IPS DF 4.7 (cell line): ENCODE measurements around the gene NKAPD1.
"Not testable (repeated sequence)": the region's sequence is repeated elsewhere in the genome, so short reads cannot be mapped to it uniquely, and the experiment has no call there.

Source experiments
- DNase-seq: peaks from one replicate; pipeline ENCODE4 v3.0.0-alpha.2; 2013; ENCODE audit warnings: low spot score; ENCODE audit errors: extremely low read depth

NKAPD1 gene

DNA sequence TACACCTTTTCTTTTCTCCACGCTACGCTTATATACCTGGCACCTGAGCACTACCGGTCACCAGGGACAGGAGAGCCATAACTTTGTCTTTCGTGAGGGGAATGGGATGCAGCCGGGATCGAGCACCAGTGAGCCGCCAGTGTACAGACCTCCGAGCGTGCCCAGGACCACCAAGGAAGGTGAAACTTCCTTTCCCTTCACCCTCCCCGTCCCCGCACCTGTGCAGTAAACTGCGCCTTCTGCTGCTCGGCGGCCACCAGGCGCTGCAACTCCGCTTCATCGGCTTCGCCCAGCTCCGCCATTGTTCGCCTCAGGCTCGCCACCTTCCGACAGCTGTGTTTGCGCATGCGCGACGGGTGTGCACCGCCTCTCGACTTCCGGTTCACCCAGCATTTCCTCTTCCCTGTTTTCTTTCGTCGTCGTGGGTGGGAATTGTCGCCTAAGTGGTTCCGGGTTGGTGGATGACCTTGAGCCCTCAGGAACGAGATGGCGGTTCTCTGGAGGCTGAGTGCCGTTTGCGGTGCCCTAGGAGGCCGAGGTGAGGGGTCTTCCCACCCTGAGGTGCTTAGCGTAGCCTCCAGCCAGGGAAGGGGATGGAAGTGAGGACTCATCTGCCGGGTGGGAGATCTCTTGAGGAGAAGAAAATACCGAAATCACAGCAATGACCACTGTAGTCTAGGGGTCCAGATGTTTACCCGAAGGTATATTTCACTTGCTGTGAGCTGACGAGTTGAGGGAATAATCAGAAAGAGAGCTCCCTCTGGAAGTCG lies 12.5 kb downstream of the NKAPD1 start, which contains the start of the genes SDHD and TIMM8B:
Gene SDHD, plus strand, starts transcription at position 452 of the 770 bp plus-strand sequence. Its CDS starts 35 bp downstream, at position 487.
Gene TIMM8B, minus strand, starts transcription at position 335 of the 770 bp plus-strand sequence. Its CDS starts 33 bp downstream, at position 302.
- DNase-seq: peak; percentile 91

DNA sequence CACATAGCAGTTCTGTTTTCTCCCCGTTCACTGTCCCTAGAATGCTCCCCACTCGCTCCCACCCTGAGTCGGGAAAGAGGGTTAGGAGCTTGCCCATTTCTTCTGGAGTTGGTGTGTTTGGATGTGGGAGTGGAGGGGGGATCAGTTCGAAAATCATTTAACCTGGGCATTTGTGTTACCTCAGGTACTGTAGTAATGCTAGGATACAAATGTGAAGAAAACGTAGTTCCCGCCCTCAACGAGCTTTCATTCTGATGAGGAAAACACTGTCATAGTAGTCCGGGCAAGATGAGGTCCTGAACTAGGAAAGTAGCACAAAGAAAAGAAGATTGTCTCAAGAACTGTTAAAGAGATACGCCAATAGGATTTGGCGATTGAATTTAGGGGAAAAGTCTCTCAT lies 13.1 kb downstream of the NKAPD1 start:
- no peak for DNase-seq

DNA sequence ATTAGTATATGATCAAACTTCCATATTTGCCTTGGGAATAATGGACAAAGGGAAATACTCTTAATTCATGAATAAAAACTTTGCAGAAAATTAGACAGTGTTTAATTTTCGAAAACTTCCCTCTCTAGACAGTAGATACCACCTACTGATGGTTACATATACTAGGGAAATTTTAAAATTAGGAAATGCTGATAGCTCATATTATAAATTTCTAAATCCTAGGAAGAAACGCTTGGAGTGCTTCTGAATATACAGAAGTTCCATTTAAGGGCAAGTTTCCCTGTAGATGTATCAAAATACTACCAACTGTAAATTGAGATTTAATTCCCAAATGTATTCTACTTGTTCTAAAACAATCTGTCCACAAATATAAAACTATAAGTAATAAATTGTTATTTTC lies 21.2 kb downstream of the NKAPD1 start:
- DNase-seq: not testable (repeated sequence)

- DNase-seq: no peak
These were observed 22.1 kb downstream of the NKAPD1 start for GRCh38 chr11:112096194-112096593.

DNA sequence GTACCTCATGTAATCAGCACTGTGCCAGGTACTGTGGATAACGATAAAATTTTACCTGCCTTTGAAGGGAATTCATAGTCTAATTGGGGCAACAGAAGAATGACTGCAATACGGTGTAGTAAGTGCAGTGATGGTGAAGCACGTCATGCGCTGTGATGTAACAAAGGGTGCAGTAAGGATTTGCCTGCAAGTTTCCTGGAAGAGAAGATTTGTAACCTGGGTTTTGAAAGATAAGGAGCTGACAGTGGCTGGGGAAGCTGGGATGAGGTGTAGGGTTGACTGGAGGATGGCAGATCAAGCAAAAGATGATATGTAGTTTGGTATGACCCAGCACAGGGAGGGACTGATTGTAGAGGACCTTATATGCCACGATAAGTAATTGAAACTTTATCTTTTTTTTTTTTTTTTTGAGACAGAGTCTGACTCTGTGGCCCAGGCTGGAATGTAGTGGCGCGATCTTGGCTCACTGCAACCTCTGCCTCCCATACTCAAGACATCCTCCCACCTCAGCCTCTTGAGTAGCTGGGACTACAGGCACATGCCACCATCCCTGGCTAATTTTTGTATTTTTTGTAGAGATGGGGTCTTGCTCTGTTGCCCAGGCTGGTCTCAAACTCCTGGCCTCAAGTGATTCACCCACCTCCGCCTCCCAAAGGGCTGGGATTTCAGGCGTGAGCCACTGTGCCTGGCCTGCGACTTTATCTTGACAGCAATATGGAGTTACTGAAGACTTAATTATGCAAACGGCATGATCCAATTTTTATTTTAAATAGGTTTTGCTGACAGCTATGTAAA lies 23.8 kb downstream of the NKAPD1 start:
- no peak for DNase-seq

DNA sequence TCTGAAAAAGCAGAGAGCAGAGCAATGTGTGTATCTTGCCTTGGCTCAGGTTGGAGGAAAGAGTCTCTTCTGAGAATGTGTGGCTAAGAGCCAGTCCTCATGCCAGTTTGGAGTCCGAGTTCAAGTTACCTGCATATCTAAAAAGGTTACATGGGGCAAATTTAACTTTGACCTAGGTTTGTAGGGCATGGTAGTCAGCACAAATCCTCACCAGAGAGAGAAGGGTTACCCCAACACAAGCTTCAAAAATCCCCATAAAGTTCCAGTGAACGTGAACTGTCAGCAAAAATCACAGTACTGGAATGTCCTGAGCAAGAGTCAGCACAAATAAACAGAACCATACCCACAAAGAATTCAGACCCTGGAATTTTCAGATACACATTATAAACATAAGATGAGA lies 26.4 kb downstream of the NKAPD1 start:
- no peak for DNase-seq

- DNase-seq: no peak
These were observed 29.3 kb downstream of the NKAPD1 start for GRCh38 chr11:112103446-112103845.

DNA sequence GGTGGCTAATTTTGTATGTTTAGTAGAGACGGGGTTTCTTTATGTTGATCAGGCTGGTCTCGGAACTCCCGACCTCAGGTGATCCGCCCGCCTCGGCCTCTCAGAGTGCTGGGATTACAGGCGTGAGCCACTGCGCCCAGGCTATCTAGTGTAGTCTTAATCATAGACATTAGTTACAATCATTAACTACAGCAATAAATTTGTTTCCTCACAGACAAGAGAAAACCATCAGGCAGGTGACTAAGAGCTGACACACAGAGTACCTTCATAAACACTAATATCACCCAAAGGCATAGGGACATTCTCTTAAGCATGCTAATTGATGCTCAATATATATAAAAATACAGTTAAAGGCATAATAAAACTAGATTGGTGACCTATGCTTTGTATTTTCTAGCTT lies 32.0 kb downstream of the NKAPD1 start:
- no peak for DNase-seq

DNA sequence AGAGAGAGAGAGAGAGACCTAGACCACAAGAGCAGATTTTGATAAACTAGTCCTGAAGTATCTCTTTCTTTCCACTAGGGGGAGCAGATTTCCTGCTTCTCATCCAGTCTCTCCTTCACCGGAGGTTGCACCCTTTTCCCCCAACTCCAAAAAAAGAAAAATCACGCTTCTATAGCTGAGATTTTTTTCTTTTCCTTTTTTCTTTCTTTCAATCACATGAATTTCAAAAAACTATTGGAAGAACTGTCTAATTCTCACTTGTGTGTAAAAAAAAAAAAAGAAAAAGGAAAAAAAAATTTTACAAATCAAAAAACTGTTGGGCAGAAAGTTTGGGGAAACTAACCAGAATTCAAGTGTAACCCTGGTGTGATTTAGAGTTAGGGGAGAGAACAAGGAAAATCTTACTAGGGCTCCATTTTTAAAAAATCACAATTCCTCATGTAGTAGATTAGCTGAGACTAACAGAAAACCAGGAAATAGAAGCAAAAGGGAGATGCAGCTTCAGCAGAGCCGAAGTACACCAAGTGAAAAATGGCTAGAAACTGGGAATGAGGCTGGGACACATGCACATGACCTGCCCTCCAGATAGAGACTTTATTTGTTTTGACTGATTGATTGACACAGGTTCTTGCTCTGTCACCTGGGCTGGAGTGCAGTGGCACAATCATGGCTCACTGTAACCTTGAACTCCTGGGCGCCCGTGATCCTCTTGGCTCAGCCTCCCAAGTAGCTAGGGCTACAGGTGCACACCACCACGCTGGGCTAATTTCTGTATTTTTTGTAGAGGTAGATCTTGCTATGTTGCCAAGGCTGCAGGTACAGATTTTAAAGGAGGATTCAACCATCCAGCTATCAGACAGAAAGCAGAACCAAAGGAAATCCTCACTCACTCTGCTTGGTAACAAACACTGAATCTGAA lies 39.7 kb downstream of the NKAPD1 start:
- peak; percentile 16 for DNase-seq

DNA sequence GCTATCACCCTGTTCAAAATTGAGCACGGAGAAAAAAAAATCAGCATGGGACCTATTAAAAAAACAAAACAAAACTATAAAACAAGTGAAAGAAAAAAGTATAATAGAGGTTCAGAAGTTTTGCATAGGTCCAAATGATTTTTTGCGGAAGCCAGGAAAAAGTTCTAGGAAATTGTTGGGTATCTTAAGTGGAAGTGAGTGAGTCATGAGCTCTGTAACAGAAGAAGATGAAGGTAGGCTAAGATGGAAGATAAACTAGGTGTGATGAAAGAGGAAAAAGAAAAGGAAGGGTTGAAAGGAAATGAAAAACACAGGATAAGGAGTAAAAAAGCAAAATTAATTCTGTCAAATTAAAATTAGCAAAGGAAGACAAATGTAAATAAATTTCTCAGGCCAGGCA lies 40.4 kb downstream of the NKAPD1 start:
- no peak for DNase-seq

- DNase-seq: no peak
These were observed 41.3 kb downstream of the NKAPD1 start for GRCh38 chr11:112115386-112115785.

DNA sequence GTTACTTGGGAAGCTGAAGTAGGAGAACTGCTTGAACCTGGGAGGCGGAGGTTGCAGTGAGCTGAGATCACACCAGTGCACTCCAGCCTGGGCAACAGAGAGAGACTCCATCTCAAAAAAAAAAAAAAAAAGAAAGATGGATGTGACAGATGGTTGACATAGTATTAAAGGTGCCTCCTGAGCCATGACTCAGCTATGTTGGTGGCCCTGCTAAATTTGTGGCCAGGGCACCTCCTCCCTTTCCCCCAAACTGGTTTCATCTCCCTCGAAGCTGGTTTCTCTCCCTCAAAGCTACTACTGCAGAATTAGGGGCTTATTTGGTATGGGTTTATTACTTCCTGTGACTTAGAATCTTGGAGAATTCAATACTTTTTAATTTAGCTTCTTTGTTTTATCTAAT lies 44.1 kb downstream of the NKAPD1 start:
- no peak for DNase-seq

GRCh38 chr11:112121981-112122615 lies 48.0 kb downstream of the NKAPD1 start:
- no peak for DNase-seq

DNA sequence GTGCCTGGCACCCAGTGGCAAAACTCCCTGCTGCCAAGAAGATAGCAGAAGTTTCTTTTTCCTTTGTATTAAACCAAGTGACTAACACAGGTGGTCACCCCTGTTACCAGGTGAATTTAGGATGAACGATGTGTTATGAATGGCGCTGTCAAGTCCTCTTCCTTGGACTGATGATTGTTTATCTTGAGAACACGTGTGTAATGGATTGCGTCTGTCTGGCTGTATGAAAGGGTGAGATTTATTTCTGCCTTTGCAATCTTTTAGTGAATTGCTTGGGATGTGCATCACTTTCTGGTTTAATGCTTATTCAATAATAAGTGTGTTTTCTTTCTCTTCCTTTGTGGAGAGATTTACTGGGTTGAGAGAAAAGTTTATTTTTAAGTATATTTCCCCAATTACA lies 49.0 kb downstream of the NKAPD1 start:
- no peak for DNase-seq

DNA sequence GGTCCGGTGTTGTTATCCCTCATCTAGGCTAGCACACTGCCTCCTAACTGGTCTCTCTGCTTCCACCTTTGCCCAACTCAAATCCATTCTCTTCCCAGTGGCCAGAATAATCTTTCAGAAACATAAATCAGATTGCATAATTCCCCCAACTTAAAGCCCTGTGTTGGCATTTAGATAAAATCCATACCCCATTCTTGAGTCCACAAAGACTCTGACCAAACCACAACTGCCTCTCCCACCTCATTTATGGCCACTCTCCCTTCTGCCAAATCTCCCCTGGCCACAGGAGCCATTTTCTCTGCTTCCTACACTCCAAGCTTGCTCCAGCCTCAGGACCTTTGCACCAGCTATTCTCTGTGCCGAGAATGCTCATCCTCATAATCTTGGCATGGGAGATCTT lies 53.0 kb downstream of the NKAPD1 start:
- DNase-seq: no peak

- DNase-seq: no peak
These were observed 54.5 kb downstream of the NKAPD1 start for GRCh38 chr11:112128483-112129121.

DNA sequence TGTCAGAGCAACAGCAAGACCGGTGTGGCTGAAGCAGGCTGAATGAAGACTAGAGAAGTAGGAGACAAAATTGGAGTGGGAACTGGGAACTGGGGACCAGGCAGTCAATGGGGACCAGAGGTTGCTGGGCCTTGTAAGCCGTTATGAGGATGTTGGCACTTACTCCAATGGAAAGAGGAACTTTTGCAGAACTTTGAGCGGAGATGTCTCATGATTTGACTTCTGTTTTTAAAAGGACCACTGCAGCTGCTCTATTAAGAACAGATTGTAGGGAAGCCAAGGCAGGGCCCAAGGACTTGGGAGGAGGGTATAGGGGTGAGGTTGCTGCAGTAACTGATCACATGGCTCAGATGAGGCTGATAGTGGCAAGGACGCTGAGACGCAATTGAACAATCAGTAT lies 55.6 kb downstream of the NKAPD1 start:
- no peak for DNase-seq

DNA sequence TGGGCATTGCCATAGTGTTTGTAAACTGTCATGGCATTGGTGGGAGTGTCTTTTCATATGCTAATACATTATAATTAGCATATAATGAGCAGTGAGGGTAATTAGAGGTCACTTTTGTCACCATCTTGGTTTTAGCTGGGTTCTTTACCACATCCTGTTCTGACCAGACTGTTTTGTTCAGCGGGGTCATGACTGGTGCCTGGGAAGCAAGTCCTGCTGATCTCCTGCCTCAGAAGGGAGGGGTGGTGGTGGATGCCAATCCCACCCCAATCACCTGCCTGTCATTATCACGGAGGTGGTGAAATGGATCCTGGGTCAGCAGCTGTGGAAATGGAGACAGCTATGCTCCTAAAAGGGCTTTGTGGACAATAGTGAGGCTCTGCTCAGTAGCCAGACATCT lies 58.6 kb downstream of the NKAPD1 start:
- DNase-seq: no peak

GRCh38 chr11:112134473-112134872 lies 60.4 kb downstream of the NKAPD1 start:
- DNase-seq: no peak
